DOHH2 (cell line): ENCODE data around the gene CSAD.

Source experiments
- H3F3A ChIP-seq: fragments of 200-600 bp; sonication (generic), shearing (Covaris generic); 2 replicates; pipeline ENCODE4 v1.6.0; 2016; ENCODE audit warnings: antibody characterized with exemption, mild to moderate bottlenecking; ENCODE audit not compliant: control insufficient read depth, insufficient read depth
- H3K27ac ChIP-seq: fragments of 200-600 bp; sonication (generic); 2 replicates; pipeline ENCODE4 v1.5.1; 2014; ENCODE audit warnings: low read depth, mild to moderate bottlenecking, low read length, moderate library complexity
- H3K27me3 ChIP-seq: fragments of 200-600 bp; sonication (generic); 2 replicates; pipeline ENCODE4 v1.6.1; 2014; ENCODE audit warnings: mild to moderate bottlenecking, low read length, mixed read lengths; ENCODE audit not compliant: control insufficient read depth
- H3K36me3 ChIP-seq: fragments of 200-600 bp; sonication (generic); 2 replicates; pipeline ENCODE4 v1.6.1; 2014; ENCODE audit warnings: mild to moderate bottlenecking, low read length, moderate library complexity, mixed read lengths; ENCODE audit not compliant: control insufficient read depth
- H3K4me1 ChIP-seq: fragments of 200-600 bp; sonication (generic); 2 replicates; pipeline ENCODE4 v1.6.1; 2014; ENCODE audit warnings: mild to moderate bottlenecking, low read length, mixed read lengths; ENCODE audit not compliant: control insufficient read depth
- H3K4me2 ChIP-seq: fragments of 200-600 bp; sonication (generic); 2 replicates; pipeline ENCODE4 v1.6.0; 2014; ENCODE audit warnings: mild to moderate bottlenecking, low read length, moderate library complexity
- H3K4me3 ChIP-seq: fragments of 200-600 bp; sonication (generic); 2 replicates; pipeline ENCODE4 v1.5.1; 2014; ENCODE audit warnings: mild to moderate bottlenecking, low read length, mixed read lengths
- H3K79me2 ChIP-seq: fragments of 200-600 bp; sonication (generic); 2 replicates; pipeline ENCODE4 v1.6.1; 2014; ENCODE audit warnings: mild to moderate bottlenecking, low read length, mixed read lengths; ENCODE audit not compliant: control insufficient read depth
- H3K9me2 ChIP-seq: fragments of 200-600 bp; sonication (generic); replicated peaks from 2 replicates; pipeline ENCODE4 v1.6.1; 2014; ENCODE audit warnings: mild to moderate bottlenecking, low read length, mixed read lengths; ENCODE audit not compliant: control insufficient read depth
- H3K9me3 ChIP-seq: fragments of 200-600 bp; sonication (generic); 2 replicates; pipeline ENCODE4 v1.6.1; 2014; ENCODE audit warnings: antibody characterized with exemption, low read length, mixed read lengths; ENCODE audit not compliant: control insufficient read depth, insufficient read depth
- H4K20me1 ChIP-seq: fragments of 200-600 bp; sonication (generic); 2 replicates; pipeline ENCODE4 v1.6.0; 2014; ENCODE audit warnings: low read depth, mild to moderate bottlenecking, antibody characterized with exemption, low read length, moderate library complexity; ENCODE audit not compliant: control insufficient read depth, insufficient read depth
- EZH2phosphoT487 ChIP-seq: fragments of 200-600 bp; sonication (generic); IDR thresholded peaks from 2 replicates; pipeline ENCODE4 v1.6.1; 2017; ENCODE audit warnings: borderline replicate concordance, mild to moderate bottlenecking, antibody characterized with exemption, low read length, moderate library complexity, mixed read lengths
- TF ChIP-seq, protein P1 (sequence below): fragments of 200-600 bp; sonication (generic); IDR thresholded peaks from one replicate; pipeline ENCODE4 v1.5.1; 2014; ENCODE audit warnings: antibody characterized with exemption, mild to moderate bottlenecking, low read depth, low read length; ENCODE audit not compliant: poor library complexity, severe bottlenecking

CSAD gene

GRCh38 chr12:53145383-53146260, 35.1 kb downstream of the CSAD start:
- TF ChIP-seq, protein P1, sequence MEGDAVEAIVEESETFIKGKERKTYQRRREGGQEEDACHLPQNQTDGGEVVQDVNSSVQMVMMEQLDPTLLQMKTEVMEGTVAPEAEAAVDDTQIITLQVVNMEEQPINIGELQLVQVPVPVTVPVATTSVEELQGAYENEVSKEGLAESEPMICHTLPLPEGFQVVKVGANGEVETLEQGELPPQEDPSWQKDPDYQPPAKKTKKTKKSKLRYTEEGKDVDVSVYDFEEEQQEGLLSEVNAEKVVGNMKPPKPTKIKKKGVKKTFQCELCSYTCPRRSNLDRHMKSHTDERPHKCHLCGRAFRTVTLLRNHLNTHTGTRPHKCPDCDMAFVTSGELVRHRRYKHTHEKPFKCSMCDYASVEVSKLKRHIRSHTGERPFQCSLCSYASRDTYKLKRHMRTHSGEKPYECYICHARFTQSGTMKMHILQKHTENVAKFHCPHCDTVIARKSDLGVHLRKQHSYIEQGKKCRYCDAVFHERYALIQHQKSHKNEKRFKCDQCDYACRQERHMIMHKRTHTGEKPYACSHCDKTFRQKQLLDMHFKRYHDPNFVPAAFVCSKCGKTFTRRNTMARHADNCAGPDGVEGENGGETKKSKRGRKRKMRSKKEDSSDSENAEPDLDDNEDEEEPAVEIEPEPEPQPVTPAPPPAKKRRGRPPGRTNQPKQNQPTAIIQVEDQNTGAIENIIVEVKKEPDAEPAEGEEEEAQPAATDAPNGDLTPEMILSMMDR, result no peak
- no peak for TF ChIP-seq EZH2phosphoT487
- no peak overlapping the region for H3K4me3 ChIP-seq

GRCh38 chr12:53143355-53143754, 37.4 kb downstream of the CSAD start:
- Histone ChIP-seq H3K9me2 (no peaks in the 10 kb centered on the region), H3K9me3 (no peaks in the 10 kb centered on the region), H3K27me3 (no peaks in the 10 kb centered on the region), H3K79me2 (no peaks in the 10 kb centered on the region), H3K4me2 (no peak overlapping the region), H3K27ac (no peak overlapping the region), H4K20me1 (no peaks in the 10 kb centered on the region), H3K4me3 (no peak overlapping the region), H3F3A (peaks cover 8% of the 10 kb centered on the region), H3K36me3 (no peaks in the 10 kb centered on the region), H3K4me1 (no peaks in the 10 kb centered on the region)
- no peak for TF ChIP-seq EZH2phosphoT487

More at GRCh38 chr12:53145383-53146260, 35.1 kb downstream of the CSAD start:
- Histone ChIP-seq H3K36me3 (no peaks in the 10 kb centered on the region), H3K4me1 (no peaks in the 10 kb centered on the region), H3K9me2 (no peaks in the 10 kb centered on the region), H3F3A (peaks cover 8% of the 10 kb centered on the region), H3K27me3 (no peaks in the 10 kb centered on the region), H3K79me2 (no peaks in the 10 kb centered on the region), H4K20me1 (no peaks in the 10 kb centered on the region), H3K4me2 (no peak overlapping the region), H3K27ac (no peak overlapping the region), H3K9me3 (no peaks in the 10 kb centered on the region)

GRCh38 chr12:53133722-53134121, 47.0 kb downstream of the CSAD start:
- no peaks in the 10 kb centered on the region for H3K9me2 ChIP-seq
- H3K4me1 ChIP-seq, result peaks cover 5% of the 10 kb centered on the region
- no peaks in the 10 kb centered on the region for H4K20me1 ChIP-seq
- no peak overlapping the region for H3K4me3 ChIP-seq
- H3K27me3 ChIP-seq, result no peaks in the 10 kb centered on the region
- no peak for TF ChIP-seq EZH2phosphoT487
- TF ChIP-seq, protein P1, result no peak
- H3K79me2 ChIP-seq, result no peaks in the 10 kb centered on the region
- H3K4me2 ChIP-seq, result no peak overlapping the region
- peaks cover 4% of the 10 kb centered on the region; the same call in 1 of the 2 replicates for H3K9me3 ChIP-seq
- no peaks in the 10 kb centered on the region for H3K36me3 ChIP-seq
- H3F3A ChIP-seq, result no peaks in the 10 kb centered on the region
- H3K27ac ChIP-seq, result no peak overlapping the region

DNA sequence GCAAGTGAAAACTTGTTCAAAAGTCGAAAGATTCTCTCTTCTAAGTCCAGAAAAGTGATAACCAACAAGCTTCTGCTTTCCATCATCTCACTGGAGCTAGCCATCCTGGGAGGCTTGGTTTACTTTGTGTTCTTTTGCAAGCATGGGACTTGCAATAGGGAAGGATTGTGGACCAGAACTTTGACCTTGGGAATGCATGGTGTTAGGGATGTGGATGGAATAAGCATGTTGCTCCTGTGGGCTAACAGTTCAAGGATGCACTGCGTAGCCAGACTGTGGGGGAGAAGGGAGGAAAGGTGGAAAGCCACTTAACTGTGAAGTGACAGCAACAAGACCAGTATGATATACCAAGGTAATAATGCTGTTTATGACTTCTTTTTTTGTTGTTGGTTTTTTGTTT, 48.9 kb downstream of the CSAD start:
- TF ChIP-seq, protein P1, result no peak
- no peak for TF ChIP-seq EZH2phosphoT487

More for the DNA sequence above, 48.9 kb downstream of the CSAD start:
- peaks cover 5% of the 10 kb centered on the region for H3K4me1 ChIP-seq
- H3K9me2 ChIP-seq, result no peaks in the 10 kb centered on the region
- H3K4me2 ChIP-seq, result no peak overlapping the region
- peaks cover 3% of the 10 kb centered on the region; the same call in 1 of the 2 replicates for H3K27me3 ChIP-seq
- no peaks in the 10 kb centered on the region for H3F3A ChIP-seq
- H3K9me3 ChIP-seq, result peaks cover under 1% of the 10 kb centered on the region; the same call in 1 of the 2 replicates
- H3K36me3 ChIP-seq, result no peaks in the 10 kb centered on the region
- no peaks in the 10 kb centered on the region for H4K20me1 ChIP-seq
- H3K79me2 ChIP-seq, result no peaks in the 10 kb centered on the region
- no peak overlapping the region for H3K4me3 ChIP-seq
- no peak overlapping the region for H3K27ac ChIP-seq
